Measurements from ENCODE around the gene TUBA1C.
"Not testable (repeated sequence)": the region's sequence is repeated elsewhere in the genome, so short reads cannot be mapped to it uniquely, and the experiment has no call there.

The TUBA1C gene

GRCh38 chr12:49264873-49265792, at the start of gene TUBA1C:
Gene TUBA1C (plus strand): TSS chr12:49265082. CDS start chr12:49265182, 100 bp downstream.
- FAIRE-seq: no peak

- FAIRE-seq: no peak
Measured at GRCh38 chr12:49219417-49220026, 45.4 kb upstream of the TUBA1C start.

- FAIRE-seq: no peak
Measured at GRCh38 chr12:49220972-49221371, 43.9 kb upstream of the TUBA1C start.

DNA sequence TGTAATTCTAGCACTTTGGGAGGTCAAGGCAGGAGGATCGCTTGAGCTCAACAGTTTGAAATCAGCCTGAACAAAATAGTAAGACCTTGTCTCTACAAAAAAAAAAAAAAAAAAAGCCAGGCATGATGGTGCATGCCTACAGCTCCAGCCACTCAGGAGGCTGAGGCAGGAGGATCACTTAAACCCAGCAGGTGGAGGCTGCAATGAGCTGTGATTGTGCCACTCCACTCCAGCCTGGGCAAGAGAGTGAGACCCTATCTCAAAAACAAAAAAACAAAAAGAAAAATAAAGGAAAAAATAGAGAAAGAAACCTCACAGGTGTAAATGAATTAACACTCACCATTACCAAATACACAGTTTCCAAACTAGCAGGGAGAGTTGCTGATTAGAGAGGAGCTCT, 41.8 kb upstream of the TUBA1C start:
- FAIRE-seq: no peak

- no peak for FAIRE-seq
Measured at GRCh38 chr12:49223590-49224369, 41.1 kb upstream of the TUBA1C start.

DNA sequence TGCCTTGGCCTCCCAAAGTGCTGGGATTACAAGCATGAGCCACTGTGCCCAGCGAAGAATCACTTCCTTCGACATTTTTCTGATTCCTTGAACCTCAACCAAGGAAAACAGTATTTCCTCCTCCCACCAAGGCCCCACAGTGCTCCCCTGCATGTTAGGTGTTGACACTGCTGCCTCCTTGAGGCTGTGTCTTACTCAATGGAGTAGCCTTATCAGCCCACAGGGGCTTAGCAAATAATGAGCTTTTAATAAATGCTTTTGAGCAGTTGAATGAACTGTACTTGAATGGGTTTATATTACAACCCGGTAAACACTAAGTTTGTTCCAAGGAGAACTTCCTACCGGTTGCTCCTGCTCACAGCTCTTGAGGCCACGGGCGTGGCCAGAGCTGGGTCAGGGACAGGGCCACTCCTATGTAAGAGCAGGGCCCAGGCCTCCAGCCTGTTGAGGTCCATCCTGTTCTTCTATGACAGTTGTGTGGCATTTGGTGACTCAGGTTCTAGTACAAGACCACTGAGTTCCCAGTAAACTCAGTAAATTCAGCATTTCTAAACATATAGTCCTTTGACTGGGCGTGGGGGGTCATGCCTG, 39.2 kb upstream of the TUBA1C start:
- no peak for FAIRE-seq

DNA sequence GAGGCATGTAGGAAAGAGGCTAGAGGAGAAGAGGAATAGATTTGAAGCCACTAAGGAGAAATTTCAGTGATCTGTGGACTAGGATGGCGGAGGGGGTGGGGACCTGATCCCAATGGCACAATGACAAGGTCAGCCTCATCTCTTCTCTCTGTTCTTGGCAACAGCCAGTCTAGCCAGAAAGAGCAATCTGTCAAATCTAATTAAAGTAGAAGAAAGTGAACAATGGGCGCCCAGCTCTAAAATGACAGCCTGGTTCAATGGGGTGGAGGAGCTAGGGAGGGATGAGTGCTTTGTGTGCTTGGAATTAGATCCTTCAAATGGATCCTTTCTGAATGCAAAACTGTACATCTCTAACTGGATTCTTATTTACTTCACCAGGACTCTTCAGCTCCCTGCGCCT, 37.2 kb upstream of the TUBA1C start:
- no peak for FAIRE-seq

GRCh38 chr12:49228653-49229052, 36.2 kb upstream of the TUBA1C start:
- FAIRE-seq: no peak

- FAIRE-seq: no peak
Measured at GRCh38 chr12:49230176-49230804, 34.6 kb upstream of the TUBA1C start.

DNA sequence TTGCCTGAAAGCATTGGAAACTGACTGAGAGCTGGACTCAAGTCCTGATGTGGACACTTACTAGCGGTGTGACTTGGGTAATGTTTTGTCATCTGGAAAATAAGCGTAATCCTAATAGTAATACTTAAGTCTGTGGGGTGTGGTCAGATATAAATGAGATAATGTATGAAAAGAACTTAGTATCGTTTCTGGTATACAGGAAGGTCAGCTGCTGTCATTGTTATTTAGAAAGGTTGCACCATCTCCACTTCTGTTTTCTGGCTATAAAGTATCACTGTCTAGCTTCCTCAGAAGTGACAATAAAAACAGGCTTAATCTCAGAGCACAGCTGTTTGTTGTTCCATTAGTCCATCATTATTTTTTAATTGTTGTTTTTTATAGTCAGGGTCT, 34.1 kb upstream of the TUBA1C start:
- FAIRE-seq: no peak

GRCh38 chr12:49231878-49232655, 32.8 kb upstream of the TUBA1C start:
- no peak for FAIRE-seq

DNA sequence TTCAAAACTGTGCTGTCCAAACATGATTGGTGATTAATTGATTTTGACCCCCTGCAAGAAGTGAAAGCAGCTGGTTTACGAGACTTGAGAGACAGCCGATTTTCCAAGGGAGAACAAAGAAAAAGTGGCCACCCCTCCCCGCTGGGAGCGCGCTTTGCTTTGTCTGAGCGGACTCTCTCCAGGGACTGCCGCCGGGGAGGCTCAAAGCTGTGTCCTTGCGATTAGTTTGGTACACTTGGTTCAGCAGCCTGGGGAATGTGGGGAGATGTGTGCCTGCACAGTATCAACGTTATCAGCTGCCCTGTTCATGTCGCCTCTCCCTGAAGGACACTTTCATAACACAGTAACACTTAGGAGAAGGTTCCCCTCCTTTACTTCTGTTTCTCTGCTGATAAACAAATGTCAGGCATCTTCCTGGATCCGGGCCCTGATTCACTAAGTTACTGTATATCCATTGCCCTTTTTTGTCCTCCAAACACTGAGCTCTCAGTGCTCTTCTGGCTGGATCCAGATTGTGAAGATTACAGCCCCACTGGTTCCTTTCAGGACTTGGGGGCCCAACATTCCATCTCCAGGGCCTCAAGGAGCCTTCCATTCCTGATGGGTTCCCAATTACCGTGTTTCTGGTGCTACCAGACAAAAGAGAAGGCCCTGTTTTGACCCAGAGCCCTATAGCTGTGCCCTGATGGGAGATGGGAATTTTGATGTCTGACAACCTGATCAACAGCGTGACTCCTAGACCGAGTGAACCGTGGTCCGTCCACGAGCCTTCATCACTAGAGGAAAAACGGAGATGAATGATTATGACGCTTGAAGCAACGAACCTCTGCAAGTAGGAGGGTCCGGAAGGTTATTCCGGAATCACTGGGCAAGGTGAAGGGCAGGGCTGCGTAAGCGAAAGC, 31.7 kb upstream of the TUBA1C start:
- FAIRE-seq: no peak

- FAIRE-seq: no peak
Measured at GRCh38 chr12:49233842-49234526, 30.9 kb upstream of the TUBA1C start.

- FAIRE-seq: no peak
Measured at GRCh38 chr12:49236423-49236822, 28.5 kb upstream of the TUBA1C start.

- FAIRE-seq: no peak
Measured at GRCh38 chr12:49243631-49244030, 21.3 kb upstream of the TUBA1C start.

DNA sequence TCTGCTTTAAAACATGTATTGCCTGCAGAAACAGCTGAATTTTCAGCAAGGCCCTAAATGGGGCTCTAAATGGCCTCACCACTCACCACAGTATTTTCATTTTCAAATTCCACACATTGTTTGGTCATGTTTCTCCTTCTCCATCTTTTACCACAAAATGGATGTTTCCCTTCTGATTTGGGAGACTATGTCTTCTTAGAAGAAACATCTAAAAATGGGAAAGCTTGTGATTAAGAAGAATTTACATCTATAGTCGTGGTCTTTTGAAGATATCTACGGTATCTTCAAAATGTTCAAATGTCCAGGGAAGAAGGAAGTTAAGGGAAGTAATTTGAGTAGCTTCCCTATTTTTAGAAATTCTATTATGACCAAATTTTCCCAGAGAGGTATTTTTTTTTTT, 20.7 kb upstream of the TUBA1C start:
- no peak for FAIRE-seq

DNA sequence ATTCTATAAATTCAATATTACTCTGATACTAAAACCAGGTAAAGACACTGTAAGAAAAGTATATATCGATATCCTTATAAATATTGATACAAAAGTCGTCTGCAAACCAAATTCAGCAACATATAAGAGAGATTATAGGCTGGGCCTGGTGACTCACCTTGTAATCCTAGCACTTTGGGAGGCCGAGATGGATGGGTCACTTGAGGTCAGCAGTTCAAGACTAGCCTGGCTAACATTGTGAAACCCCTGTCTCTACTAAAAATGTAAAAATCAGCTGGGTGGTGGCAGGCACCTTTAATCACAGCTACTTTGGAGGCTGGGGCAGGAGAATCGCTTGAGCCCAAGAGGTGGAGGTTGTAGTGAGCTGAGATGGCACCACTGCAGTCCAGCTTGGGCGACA, 13.5 kb upstream of the TUBA1C start:
- FAIRE-seq: no peak

DNA sequence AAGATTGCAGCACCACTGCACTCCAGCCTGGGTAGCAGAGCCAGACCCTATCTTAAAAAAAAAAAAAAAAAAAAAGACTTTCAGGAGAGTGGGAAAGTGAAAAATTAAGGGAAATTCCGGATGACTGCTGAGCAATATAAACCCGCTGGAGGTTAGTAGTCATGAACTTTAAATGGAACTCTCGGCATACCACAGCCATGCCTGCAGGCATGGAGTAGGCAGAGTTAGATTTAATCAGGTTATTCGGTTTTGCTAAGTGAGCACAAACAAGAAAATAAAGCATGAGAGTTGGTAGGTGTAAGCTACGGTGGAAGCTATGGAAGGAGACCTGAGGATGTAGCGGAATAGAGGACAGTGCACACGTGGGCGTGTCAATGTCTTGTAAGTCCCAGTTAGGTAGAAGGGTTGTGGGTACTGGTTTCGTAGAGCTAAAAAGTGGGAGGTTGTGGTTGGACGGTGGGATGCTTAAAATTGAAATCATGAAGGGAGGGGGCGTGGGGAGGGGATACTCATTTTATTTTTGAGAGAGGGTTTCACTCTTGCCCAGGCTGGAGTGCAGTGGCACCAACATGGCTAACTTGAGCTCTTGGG, 11.8 kb upstream of the TUBA1C start:
- peak; percentile 44 for FAIRE-seq

DNA sequence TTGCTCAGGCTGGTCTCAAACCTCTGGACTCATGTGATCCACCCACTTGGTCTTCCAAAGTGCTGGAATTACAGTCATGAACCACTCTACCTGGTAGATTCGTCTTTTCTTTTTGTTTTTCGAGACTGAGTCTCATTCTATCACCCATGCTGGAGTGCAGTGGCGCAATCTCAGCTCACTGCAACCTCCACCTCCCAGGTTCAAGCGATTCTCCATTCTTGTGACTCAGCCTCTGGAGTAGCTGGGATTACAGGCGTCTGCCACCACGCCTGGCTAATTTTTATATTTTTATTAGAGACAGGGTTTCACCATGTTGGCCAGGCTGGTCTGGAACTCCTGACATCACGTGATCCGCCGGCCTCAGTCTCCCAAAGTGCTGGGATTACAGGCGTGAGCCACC, 9.4 kb upstream of the TUBA1C start:
- FAIRE-seq: not testable (repeated sequence)

All from G401.6 (cell line).